Measurements from ENCODE around the gene RNF144B. TPM values are rescaled to one million over a fixed set of nuclear protein-coding genes. Genes with fewer than 3 reads are reported as not detected.

Gene RNF144B
- total RNA-seq, 4 donors from 2014 or later: 13.3 to 43.5 (median 26.8) TPM

DNA sequence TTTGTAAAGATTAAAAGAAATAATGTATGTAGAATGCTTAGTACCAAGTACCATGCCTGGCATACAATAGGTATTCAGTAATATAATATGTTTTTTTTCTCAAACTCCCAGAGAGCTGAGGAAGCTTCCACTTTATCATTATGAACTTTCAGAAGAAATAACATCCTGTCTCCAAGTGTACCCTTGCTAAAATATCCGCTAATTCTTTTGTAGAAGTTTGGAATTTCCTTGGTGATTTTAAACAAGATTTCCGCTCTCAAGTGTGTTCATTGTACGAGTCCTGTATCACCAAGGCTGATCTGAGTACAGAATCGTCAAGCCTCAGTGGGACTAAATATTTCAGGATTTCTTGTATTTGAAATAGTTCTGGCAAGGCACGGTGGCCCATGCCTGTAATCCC, 16.1 kb upstream of the RNF144B start:
- ATAC-seq (ENCODE audit: low FRiP score): no peak
- no peak for DNase-seq (ENCODE audit: low spot score)
- no peak for TF ChIP-seq CTCF (IDR thresholded peaks at IDR 0.05)

GRCh38 chr6:18371656-18372055, 15.5 kb upstream of the RNF144B start:
- DNase-seq (ENCODE audit: low spot score) (no peak), ATAC-seq (ENCODE audit: low FRiP score) (no peak)
- no peak for TF ChIP-seq CTCF (IDR thresholded peaks at IDR 0.05)

DNA sequence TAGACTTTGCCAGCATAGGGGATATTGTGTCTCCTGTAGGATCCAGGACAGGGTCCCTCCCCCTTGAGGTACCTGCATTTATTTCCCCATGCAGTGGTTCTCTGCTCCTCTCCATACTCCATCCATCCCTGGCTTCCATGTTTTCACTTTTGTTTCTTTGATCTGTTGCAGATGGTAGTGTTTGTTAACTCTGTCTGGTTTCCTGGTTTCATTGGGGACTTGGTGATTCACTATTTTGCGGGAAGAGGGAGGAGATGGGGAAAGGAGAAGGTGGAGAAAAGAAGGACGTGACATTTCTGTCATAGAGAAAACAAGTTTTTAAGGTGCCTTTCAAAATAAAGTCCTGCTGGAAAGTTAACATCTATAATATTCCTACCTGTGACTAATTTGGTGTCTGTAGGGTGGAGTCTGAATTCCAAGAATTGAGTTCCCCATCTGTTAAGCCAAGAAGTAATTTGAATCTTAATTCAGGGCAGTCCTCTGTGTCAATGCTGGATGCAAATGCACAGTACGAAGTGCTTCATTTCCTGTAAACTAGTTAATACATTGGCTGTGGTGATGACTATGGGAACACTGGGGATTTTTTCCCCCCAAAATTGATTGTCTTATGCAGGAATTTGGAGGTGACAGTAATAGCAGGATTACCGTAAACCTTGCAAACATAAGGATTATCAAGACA, 6.9 kb upstream of the RNF144B start:
- no peak for DNase-seq (ENCODE audit: low spot score)
- no peak for ATAC-seq (ENCODE audit: low FRiP score)
- no peak for TF ChIP-seq CTCF (IDR thresholded peaks at IDR 0.05)

DNA sequence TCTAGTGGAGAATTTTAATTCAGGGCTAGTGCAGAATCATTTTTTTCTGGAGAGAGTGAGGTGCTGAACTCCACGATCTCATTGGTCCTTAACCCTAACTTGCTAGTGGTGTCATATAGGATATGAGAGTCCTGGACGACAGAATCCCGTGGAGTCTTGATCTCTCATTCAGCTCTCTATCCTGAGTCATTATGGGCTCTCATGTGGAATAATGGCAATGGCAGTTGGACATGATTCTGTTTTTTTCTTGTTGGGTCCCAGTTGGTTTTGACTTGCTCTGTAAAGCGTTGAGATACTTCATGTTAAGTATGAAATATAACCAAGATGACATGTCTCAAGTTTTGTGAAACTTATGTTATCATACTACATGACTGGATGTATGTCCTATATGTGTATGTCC, 6.3 kb upstream of the RNF144B start:
- DNase-seq (ENCODE audit: low spot score): no peak
- no peak for TF ChIP-seq CTCF (IDR thresholded peaks at IDR 0.05)
- no peak for ATAC-seq (ENCODE audit: low FRiP score)

GRCh38 chr6:18383441-18383840, 3.7 kb upstream of the RNF144B start:
- ATAC-seq (ENCODE audit: low FRiP score): no peak

DNA sequence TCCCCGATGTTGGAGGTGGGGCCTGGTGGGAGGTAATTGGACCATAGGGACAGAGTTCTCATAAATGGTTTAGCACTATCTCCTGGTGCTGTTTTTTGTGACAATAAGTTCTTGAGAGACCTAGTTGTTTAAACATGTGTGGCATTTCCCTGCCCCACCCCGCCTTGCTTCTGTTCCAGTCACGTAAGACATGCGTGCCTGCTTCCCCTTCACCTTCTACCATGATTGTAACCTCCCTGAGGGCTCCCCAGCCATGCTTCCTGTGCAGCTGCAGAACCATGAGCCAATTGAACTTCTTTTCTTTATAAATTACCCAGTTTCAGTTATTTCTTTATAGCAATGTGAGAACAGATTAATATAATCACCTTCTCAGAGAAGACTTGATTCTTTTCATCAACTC, 2.5 kb upstream of the RNF144B start:
- ATAC-seq (ENCODE audit: low FRiP score) (no peak), DNase-seq (ENCODE audit: low spot score) (no peak)
- TF ChIP-seq CTCF (IDR thresholded peaks at IDR 0.05): no peak

More at GRCh38 chr6:18383441-18383840, 3.7 kb upstream of the RNF144B start:
- DNase-seq (ENCODE audit: low spot score): no peak
- TF ChIP-seq CTCF (IDR thresholded peaks at IDR 0.05): no peak

GRCh38 chr6:18386298-18386976, 713 bp upstream of the RNF144B start:
- DNase-seq (ENCODE audit: low spot score) (no peak), ATAC-seq (ENCODE audit: low FRiP score) (no peak)
- no peak for TF ChIP-seq CTCF (IDR thresholded peaks at IDR 0.05)

Measured in omental fat pad (tissue), 4 donors.